B cell (primary cell): ENCODE results near the gene KLRD1. TPM values are rescaled to one million over a fixed set of nuclear protein-coding genes. Genes with fewer than 3 reads are reported as not detected.
"Not testable (repeated sequence)": the region's sequence is repeated elsewhere in the genome, so short reads cannot be mapped to it uniquely, and the experiment has no call there.

Source experiments
- ATAC-seq: fragments of 200-7000 bp; cut with Tn5 transposase; one replicate; pipeline ENCODE4 v1.10.0; 2021; ENCODE audit warnings: low read depth, mild to moderate bottlenecking, moderate number of reproducible peaks, moderate library complexity
- CTCF ChIA-PET: fragments of 350-600 bp; sonication (Branson Sonifier 250); formaldehyde crosslinking; loops from one replicate; lab custom pipeline; 2021; ENCODE audit warnings: antibody characterized with exemption, inconsistent platforms; lab: Charles Lee
- POLR2A ChIA-PET: fragments of 350-600 bp; sonication (Branson Sonifier 250); formaldehyde crosslinking; loops from one replicate; lab custom pipeline; 2021; ENCODE audit warnings: antibody characterized with exemption; lab: Charles Lee
- DNase-seq: peaks from one replicate; pipeline ENCODE4 v3.0.0; 2013
- H2AFZ ChIP-seq: 2 replicates; pipeline ENCODE4 v1.6.1; 2012; ENCODE audit warnings: mild to moderate bottlenecking, low read depth, low read length; ENCODE audit not compliant: insufficient read depth, poor library complexity, severe bottlenecking
- H3K27ac ChIP-seq, 2 donors: 1 replicate in 1 of 2; 2 replicates in 1 of 2; pipeline ENCODE4 v1.5.1; 2012 to 2013; ENCODE audit warnings: low read length in 2 of 2, mild to moderate bottlenecking in 2 of 2, moderate library complexity in 1 of 2
- H3K27me3 ChIP-seq, 4 experiments: fragments of 200-600 bp in 1 of 4; sonication (generic) in 1 of 4; replicated peaks in 1 of 4; 1 replicate in 2 of 4; 2 replicates in 2 of 4; pipeline versions ENCODE4 v1.6.1 to v1.7.0; 2013 to 2016; ENCODE audit warnings: low read length in 3 of 4, mild to moderate bottlenecking in 2 of 4, mixed read lengths in 1 of 4, moderate library complexity in 1 of 4; ENCODE audit not compliant: insufficient read depth in 4 of 4, control insufficient read depth in 3 of 4; ENCODE audit errors: control extremely low read depth in 1 of 4
- H3K36me3 ChIP-seq, 2 experiments: replicated peaks in 1 of 2; 1 replicate in 1 of 2; 2 replicates in 1 of 2; pipeline versions ENCODE4 v1.6.1 to v1.7.1; 2013; ENCODE audit warnings: low read length in 1 of 2; ENCODE audit not compliant: insufficient read depth in 2 of 2, control insufficient read depth in 1 of 2; ENCODE audit errors: control extremely low read depth in 1 of 2, extremely low read depth in 1 of 2
- H3K4me1 ChIP-seq, 2 donors: fragments of 200-600 bp in 1 of 2; sonication (generic) in 1 of 2; 1 replicate in 1 of 2; 2 replicates in 1 of 2; pipeline versions ENCODE4 v1.5.1 to v1.6.1; 2013 to 2017; ENCODE audit warnings: low read length in 2 of 2; ENCODE audit not compliant: control insufficient read depth in 2 of 2, insufficient read depth in 2 of 2
- H3K4me2 ChIP-seq: replicated peaks from 2 replicates; pipeline ENCODE3; 2012; ENCODE audit warnings: mild to moderate bottlenecking, low read depth, low read length; ENCODE audit not compliant: poor library complexity, severe bottlenecking
- H3K4me3 ChIP-seq, 5 experiments: fragments of 200-600 bp in 1 of 5; sonication (generic) in 1 of 5; 1 replicate in 3 of 5; 2 replicates in 2 of 5; pipeline versions ENCODE4 v1.5.1 to v1.7.0; 2011 to 2016; ENCODE audit warnings: low read length in 4 of 5, mild to moderate bottlenecking in 4 of 5, low read depth in 2 of 5, control low read depth in 1 of 5, moderate library complexity in 1 of 5; ENCODE audit not compliant: insufficient read depth in 1 of 5; ENCODE audit errors: control extremely low read depth in 1 of 5, extremely low read depth in 1 of 5
- H3K79me2 ChIP-seq: fragments of 200-600 bp; sonication (generic); one replicate; pipeline ENCODE4 v1.6.0; 2016; ENCODE audit warnings: low read length; ENCODE audit not compliant: control insufficient read depth, insufficient read depth
- H3K9ac ChIP-seq: fragments of 200-600 bp; sonication (generic); 2 replicates; pipeline ENCODE4 v1.6.1; 2017; ENCODE audit warnings: mild to moderate bottlenecking, low read length, moderate library complexity
- H3K9me3 ChIP-seq, 3 donors: one replicate each; pipeline versions ENCODE4 v1.6.1 to v1.7.1; 2013; ENCODE audit warnings: low read length in 2 of 3; ENCODE audit not compliant: control insufficient read depth in 2 of 3, insufficient read depth in 1 of 3; ENCODE audit errors: control extremely low read depth in 1 of 3
- H4K20me1 ChIP-seq: 2 replicates; pipeline ENCODE4 v1.6.0; 2012; ENCODE audit warnings: mild to moderate bottlenecking, low read length; ENCODE audit not compliant: insufficient read depth, control insufficient read depth, poor library complexity, severe bottlenecking
- H3K27ac Mint-ChIP-seq: one replicate; pipeline ENCODE4 v1.8.0; 2021; ENCODE audit warnings: mixed read lengths
- H3K27me3 Mint-ChIP-seq: one replicate; pipeline ENCODE4 v1.8.0; 2021; ENCODE audit warnings: mixed read lengths
- H3K4me1 Mint-ChIP-seq: one replicate; pipeline ENCODE4 v1.8.0; 2021; ENCODE audit warnings: mixed read lengths
- H3K4me3 Mint-ChIP-seq: one replicate; pipeline ENCODE4 v1.8.0; 2021; ENCODE audit warnings: mixed read lengths
- H3K9me3 Mint-ChIP-seq: one replicate; pipeline ENCODE4 v1.8.0; 2022; ENCODE audit warnings: mixed read lengths; ENCODE audit not compliant: insufficient read depth
- CTCF ChIP-seq: fragments of 200-600 bp; IDR thresholded peaks from one replicate; pipeline ENCODE4 v1.8.0; 2022; ENCODE audit warnings: antibody characterized with exemption, mild to moderate bottlenecking
- EZH2 ChIP-seq: IDR thresholded peaks from 2 replicates; pipeline ENCODE4 v1.6.1; 2012; ENCODE audit warnings: borderline replicate concordance, low read depth, mild to moderate bottlenecking, moderate library complexity, low read length; ENCODE audit not compliant: insufficient read depth, poor library complexity, severe bottlenecking
- WGBS: methylation state at CpG from one replicate; pipeline ENCODE4 v1.1.5; 2013; ENCODE audit warnings: missing lambda C conversion rate; ENCODE audit not compliant: insufficient coverage; 5-methylcytosine and 5-hydroxymethylcytosine counted together
- intact Hi-C: fragments of 100-400 bp; cut with micrococcal nuclease; formaldehyde crosslinking; loops from one replicate; pipeline ENCODE4 v1.10.0; 2022
- polyA plus RNA-seq: library from polyadenylated mRNA; depleted of rRNA; stranded (reverse); fragments of >200 nt; gene quantifications from 2 replicates; pipeline ENCODE4 v1.2.3, GENCODE V29; 2012
- total RNA-seq, 2 donors: library from RNA; stranded (reverse); fragments of 120-200 nt in 1 of 2; gene quantifications; 1 replicate in 1 of 2; 2 replicates in 1 of 2; pipeline versions ENCODE4 v1.2.3 to v1.2.4, GENCODE V29; 2013 to 2022

Gene KLRD1
- total and polyA plus RNA-seq, 2 donors (not counting 1 experiment from before 2014, with no cell fraction given), result 0.22 to 0.32 TPM

DNA sequence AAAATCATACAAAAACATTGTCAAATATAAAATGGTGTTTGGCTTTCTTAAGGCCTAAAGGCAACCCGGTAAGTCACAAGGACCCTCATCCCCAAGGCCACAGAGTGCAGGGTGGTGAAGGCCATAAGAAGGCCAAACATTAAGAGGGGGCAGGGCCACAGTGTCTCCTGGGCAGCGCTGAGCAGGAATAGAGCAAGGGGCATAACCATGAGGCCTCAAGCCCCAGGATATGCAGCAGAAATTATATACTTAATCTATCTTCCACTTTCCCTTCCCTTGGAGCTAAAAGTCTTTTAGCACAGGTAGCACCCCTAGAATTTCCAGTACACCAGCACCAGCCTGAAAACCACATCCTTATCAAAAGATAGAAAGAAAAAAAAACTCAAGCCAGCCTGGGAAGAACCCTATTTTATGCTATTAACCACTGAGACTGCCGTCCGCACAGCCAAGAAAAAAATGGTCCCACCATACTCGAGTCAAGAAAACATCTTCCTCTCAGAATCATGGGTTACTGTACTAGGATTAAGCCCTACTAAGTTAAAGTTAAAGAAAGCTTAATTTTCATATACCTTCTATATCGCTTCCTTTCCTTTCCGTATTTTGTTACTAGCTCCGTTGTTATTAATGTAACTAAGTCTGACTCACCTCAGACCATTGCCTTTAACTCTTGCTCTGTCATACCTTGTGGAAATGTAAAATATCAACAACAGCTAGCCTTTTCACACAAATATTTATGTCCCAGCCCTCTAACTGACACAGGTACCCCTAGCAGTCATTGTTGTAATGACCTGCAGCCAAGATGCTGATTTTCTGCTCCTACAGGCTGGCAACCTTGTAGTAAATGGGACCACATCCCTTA, 62.1 kb downstream of the KLRD1 start:
- H3K27ac Mint-ChIP-seq, result no peak overlapping the region
- H3K79me2 ChIP-seq, result peaks cover 5% of the 10 kb centered on the region
- no peaks in the 10 kb centered on the region for H3K27me3 Mint-ChIP-seq
- TF ChIP-seq CTCF, result no peak
- TF ChIP-seq EZH2, result no peak
- no peak overlapping the region for H3K9ac ChIP-seq
- DNase-seq, result no peak
- H3K4me3 Mint-ChIP-seq, result no peak overlapping the region
- peaks cover 0 to 7% (median 0%) of the 10 kb centered on the region in 3 donors for H3K9me3 ChIP-seq
- peaks cover 30% of the 10 kb centered on the region in 2 donors for H3K4me1 ChIP-seq
- H3K27me3 ChIP-seq, result no peaks in the 10 kb centered on the region
- WGBS, result 100% methylated on average over 1 of the region's 8 CpGs
- no peak overlapping the region for H2AFZ ChIP-seq
- H4K20me1 ChIP-seq, result no peaks in the 10 kb centered on the region
- H3K36me3 ChIP-seq, result no peaks in the 10 kb centered on the region
- H3K9me3 Mint-ChIP-seq, result no peaks in the 10 kb centered on the region
- ATAC-seq, result no peak
- H3K27ac ChIP-seq, result no peak overlapping the region
- POLR2A ChIA-PET, result no interaction called here
- intact Hi-C loops, result no loop called here
- H3K4me2 ChIP-seq, result no peak overlapping the region
- peaks cover 12% of the 10 kb centered on the region for H3K4me1 Mint-ChIP-seq
- CTCF ChIA-PET, result interaction anchor here (0.6 kb wide), 1 partner anchor 1274 kb away, joined by 3 read pairs; no protein-coding TSS in a partner anchor
- H3K4me3 ChIP-seq, result no peak overlapping the region

DNA sequence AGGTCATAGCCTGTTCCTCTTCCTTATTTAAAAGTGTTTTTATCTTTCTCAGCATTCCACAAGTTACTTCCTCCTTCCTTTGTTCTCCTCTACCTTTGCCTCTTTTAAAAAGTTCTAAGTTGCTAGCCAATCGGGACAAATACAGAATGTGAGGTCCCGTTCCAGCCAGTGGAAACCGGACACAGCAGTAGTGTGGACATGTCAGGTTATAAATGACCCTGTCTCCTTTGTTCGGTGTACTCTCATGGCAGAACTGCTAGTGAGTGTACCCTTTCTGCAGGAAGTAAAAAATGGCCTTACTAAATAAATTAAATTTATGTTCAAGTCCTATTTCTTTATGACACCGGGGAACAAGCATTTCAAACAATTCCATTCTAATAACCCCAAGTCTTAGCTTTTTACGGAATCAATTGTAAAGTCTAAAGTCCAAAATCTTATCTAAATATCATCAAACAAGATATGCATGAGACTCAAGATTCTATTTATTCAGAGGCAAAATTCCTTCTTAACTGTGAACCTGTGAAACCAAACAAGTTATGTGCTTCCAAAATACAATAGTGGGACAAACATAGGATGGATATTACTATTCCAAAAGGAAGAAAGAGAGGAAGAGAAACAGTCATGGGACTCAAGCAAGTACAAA, 64.3 kb downstream of the KLRD1 start:
- H3K27ac Mint-ChIP-seq, H3K36me3 ChIP-seq, H3K9ac ChIP-seq, H3K4me3 Mint-ChIP-seq, H3K9me3 Mint-ChIP-seq, H3K27me3 ChIP-seq, H3K79me2 ChIP-seq, H3K27me3 Mint-ChIP-seq, H3K4me3 ChIP-seq, POLR2A ChIA-PET, ATAC-seq, intact Hi-C loops, H4K20me1 ChIP-seq, CTCF ChIA-PET, DNase-seq, H3K9me3 ChIP-seq: not testable (repeated sequence)
- Histone ChIP-seq H3K27ac (peak overlapping the region in 1 of 2 donors; percentile 47), H2AFZ (peak overlapping the region; percentile 18), H3K4me1 (peaks cover 11 to 15% of the 10 kb centered on the region in 2 donors), H3K4me2 (peak overlapping the region; percentile 26)
- H3K4me1 Mint-ChIP-seq, result peaks cover 12% of the 10 kb centered on the region
- 50% methylated on average over 3 of the region's 6 CpGs for WGBS
